ENCODE results near the gene CLSTN1.
A peak's percentile ranks its signal among the peaks of the same experiment; 100 is the strongest.

The CLSTN1 gene

DNA sequence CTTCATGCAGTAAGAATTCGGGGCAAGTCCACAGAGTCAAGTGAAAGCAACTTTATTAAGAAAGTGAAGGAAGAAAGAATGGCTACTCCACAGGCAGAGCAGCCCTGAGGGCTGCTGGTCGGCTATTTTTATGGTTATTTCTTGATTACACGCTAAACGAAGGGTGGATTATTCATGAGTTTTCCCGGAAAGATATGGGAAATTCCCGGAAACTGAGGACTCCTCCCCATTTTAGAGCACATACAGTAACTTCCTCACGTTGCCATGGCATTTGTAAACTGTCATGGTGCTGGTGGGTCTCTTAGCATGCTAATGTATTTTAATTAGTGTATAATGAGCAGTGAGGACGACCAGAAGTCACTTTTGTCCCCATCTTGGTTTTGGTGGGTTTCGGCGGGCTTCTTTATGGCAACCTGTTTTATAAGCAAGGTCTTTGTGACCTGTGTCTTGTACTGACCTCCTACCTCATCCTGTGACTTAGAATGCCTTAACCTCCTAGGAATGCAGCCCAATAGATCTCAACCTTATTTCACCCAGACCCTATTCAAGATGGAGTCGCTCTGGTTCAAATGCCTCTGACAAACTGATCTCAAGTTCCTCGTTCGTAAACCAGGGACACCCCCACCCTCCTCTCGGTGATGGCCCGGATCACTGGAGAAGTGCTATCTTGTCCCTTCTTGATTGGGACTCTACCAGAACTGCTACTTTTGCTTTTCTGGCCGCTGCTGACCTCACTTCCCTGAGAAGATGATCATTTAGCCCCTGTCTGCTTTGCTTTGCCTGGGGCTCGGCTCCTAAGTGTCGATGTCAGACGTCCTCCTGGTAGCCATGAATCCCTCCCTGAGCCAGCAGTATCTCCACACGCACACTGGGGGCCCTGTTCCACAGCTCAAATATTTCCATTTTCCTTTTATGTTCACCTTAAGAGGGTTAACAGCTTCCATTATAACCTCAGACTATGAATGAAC lies 48.8 kb downstream of the CLSTN1 start:
- DNase-seq (ENCODE audit: low spot score), result no peak
- CTCF ChIA-PET, result interaction anchor here (0.7 kb wide), 1 partner anchor 87 kb away, joined by 3 read pairs; no protein-coding TSS in a partner anchor
- peak overlapping the region; percentile 79 for H3K27ac ChIP-seq
- POLR2A ChIA-PET (ENCODE audit: low non-redundant PET), result no interaction called here
- TF ChIP-seq, protein P1, sequence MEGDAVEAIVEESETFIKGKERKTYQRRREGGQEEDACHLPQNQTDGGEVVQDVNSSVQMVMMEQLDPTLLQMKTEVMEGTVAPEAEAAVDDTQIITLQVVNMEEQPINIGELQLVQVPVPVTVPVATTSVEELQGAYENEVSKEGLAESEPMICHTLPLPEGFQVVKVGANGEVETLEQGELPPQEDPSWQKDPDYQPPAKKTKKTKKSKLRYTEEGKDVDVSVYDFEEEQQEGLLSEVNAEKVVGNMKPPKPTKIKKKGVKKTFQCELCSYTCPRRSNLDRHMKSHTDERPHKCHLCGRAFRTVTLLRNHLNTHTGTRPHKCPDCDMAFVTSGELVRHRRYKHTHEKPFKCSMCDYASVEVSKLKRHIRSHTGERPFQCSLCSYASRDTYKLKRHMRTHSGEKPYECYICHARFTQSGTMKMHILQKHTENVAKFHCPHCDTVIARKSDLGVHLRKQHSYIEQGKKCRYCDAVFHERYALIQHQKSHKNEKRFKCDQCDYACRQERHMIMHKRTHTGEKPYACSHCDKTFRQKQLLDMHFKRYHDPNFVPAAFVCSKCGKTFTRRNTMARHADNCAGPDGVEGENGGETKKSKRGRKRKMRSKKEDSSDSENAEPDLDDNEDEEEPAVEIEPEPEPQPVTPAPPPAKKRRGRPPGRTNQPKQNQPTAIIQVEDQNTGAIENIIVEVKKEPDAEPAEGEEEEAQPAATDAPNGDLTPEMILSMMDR (conservative IDR thresholded peaks at IDR 0.05; ENCODE audit: low read depth), result no peak

DNA sequence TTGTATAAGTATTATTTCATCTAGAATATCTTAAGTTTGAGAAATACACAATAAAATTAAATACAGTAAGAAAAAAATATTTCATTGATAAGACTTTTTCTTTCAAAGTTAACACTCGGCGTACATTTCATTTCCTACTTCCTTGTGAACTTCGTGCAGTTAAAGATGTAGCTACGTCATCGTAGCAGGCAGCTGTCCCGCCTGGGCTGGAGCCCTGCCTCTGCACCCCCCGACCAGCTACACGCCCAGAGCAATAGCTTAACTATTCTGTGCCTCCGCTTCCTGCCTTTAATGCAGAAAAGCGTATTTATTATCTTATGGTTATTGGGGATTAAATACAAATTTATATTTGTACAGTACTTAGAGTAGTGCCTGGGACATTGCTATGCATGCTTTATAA lies 53.5 kb downstream of the CLSTN1 start:
- DNase-seq (ENCODE audit: low spot score), result no peak
- POLR2A ChIA-PET (ENCODE audit: low non-redundant PET), result no interaction called here
- CTCF ChIA-PET, result no interaction called here
- H3K27ac ChIP-seq, result peak overlapping the region; percentile 40
- TF ChIP-seq, protein P1 (conservative IDR thresholded peaks at IDR 0.05; ENCODE audit: low read depth), result no peak

DNA sequence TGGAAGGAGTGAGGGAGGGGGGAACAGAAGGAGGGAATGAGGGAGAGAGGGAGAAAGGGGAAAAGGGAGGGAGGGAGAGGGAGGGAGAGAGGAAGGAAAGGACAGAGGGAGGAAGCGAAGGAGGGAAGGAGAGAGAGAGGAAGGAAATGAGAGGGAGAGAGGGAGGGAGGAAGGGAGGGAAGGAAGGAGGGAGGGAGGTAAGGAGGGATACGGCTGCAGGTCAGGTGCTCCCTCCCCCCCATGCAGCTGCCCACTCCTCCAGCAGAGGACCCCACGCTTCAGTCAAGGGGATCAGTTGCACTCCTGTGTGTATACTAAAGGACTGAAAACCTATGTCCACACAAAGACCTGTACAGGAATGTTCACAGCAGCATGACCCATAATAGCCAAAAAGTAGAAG lies 54.8 kb downstream of the CLSTN1 start:
- CTCF ChIA-PET, result no interaction called here
- TF ChIP-seq, protein P1 (conservative IDR thresholded peaks at IDR 0.05; ENCODE audit: low read depth), result no peak
- H3K27ac ChIP-seq, result peak overlapping the region; percentile 65

DNA sequence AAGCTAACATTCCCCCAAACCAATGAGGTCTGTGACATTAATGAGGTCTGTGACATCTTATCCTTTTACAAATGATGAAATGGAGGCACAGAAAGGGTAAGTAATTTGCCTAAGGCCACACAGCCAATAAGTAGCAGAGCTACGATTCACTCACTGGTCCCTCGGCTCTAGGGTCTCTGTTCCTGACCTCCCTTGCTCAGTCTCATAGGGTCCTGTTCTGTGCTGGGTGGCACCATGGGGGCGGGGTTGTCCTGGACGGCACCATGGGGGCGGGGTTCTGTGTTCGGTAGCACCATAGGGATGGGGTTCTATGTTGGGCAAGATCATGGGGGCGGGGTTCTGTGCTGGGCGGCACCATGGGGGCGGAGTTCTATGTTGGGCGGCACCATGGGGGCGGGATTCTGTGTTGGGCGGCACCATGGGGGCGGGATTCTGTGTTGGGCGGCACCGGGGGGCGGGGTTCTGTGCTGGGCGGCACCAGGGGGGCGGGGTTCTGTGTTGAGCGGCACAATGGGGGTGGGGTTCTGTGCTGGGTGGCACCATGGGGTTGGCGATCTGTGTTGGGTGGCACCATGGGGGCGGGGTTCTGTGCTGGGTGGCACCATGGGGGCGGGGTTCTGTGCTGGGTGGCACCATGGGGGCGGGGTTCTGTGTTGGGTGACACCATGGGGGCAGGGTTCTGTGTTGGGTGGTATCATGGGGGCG lies 55.6 kb downstream of the CLSTN1 start:
- ChIA-PET CTCF (interaction anchor here (0.5 to 0.6 kb wide), 3 partner anchors 134 to 400 kb away, joined by 3 to 7 read pairs (median 3); no protein-coding TSS in a partner anchor), POLR2A (ENCODE audit: low non-redundant PET) (no interaction called here)
- TF ChIP-seq, protein P1 (conservative IDR thresholded peaks at IDR 0.05; ENCODE audit: low read depth), result no peak
- H3K27ac ChIP-seq, result peak overlapping the region; percentile 92
- DNase-seq (ENCODE audit: low spot score), result peak; percentile 15

More for the DNA sequence above, 54.8 kb downstream of the CLSTN1 start:
- POLR2A ChIA-PET (ENCODE audit: low non-redundant PET), result no interaction called here
- no peak for DNase-seq (ENCODE audit: low spot score)

DNA sequence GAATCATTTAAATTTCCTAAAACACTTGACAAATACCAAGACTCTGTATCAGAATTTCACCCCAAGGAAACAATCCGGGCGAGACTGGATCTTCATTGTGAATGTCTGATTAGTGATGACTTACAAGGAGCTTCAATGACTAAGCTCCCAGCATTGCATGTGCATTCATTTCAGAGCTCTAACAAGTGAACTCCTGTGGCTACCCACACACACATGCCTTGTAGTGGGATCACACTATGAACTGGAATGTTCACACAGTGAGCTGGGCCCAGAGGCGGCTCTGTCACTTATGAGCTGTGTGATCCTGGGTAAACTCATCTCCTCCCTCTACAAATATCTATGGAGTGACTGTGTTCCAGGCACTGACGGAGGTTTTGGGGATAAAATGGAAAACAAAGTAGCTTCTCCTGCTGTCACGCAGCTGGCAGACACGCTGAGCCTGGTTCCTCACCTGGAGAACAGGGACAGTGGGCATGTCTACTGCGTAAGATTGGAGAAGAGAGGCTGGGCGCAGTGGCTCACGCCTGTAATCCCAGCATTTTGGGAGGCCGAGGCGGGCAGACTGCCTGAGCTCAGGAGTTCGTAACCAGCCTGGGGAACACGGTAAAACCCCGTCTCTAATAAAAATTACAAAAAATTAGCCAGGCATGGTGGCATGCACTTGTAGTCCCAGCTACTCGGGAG lies 56.9 kb downstream of the CLSTN1 start:
- DNase-seq (ENCODE audit: low spot score), result peak; percentile 94
- TF ChIP-seq, protein P1 (conservative IDR thresholded peaks at IDR 0.05; ENCODE audit: low read depth), result no peak
- ChIA-PET POLR2A (ENCODE audit: low non-redundant PET) (no interaction called here), CTCF (interaction anchor here (0.8 to 1.1 kb wide), 3 partner anchors 18 to 184 kb away, joined by 3 to 7 read pairs (median 4); no protein-coding TSS in a partner anchor)
- H3K27ac ChIP-seq, result peak overlapping the region; percentile 92

DNA sequence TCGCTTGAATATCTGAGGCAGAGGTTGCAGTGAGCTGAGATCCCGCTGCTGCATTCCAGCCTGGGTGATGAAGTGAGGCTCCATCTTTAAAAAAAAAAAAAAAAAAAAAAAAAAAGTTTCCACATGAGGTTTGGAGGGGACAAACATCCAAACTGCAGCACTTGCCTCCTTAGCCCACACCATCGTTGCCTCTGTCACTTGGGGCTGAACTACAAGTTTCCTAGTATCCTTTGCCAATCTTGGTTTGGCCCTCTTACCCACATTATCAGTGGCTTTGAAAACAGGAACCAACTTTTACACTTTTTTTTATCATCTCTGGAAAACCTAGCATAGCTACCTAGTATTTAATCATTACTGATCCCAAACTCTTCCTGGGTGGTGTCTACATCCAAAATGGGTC lies 59.2 kb downstream of the CLSTN1 start:
- POLR2A ChIA-PET (ENCODE audit: low non-redundant PET), result interaction anchor here (0.6 kb wide), 1 partner anchor 447 kb away, joined by 4 read pairs; no protein-coding TSS in a partner anchor
- no peak for DNase-seq (ENCODE audit: low spot score)
- CTCF ChIA-PET, result no interaction called here
- H3K27ac ChIP-seq, result peak overlapping the region; percentile 22; the same call in 1 of the 2 replicates
- TF ChIP-seq, protein P1 (conservative IDR thresholded peaks at IDR 0.05; ENCODE audit: low read depth), result no peak

All from RWPE1 (cell line).